GM13977 (cell line): ENCODE measurements around the gene HYLS1.

Experiments used
- DNase-seq: peaks from one replicate; pipeline ENCODE4 v3.0.0; 2012; ENCODE audit warnings: low spot score
- in situ Hi-C: fragments of 300-500 bp; cut with MboI; formaldehyde crosslinking; loops from one replicate; pipeline ENCODE4 v1.12.0; 2022; ENCODE audit warnings: low sequenced_read_pairs, low pct_unique_long_range_greater_than_20kb, mixed read lengths, inconsistent platforms; ENCODE audit not compliant: unreplicated experiment
- TF ChIP-seq, protein P1 (sequence below): IDR thresholded peaks from 2 replicates; pipeline ENCODE4 v1.5.1; 2012; ENCODE audit warnings: mild to moderate bottlenecking, control low read depth; ENCODE audit not compliant: insufficient read depth; ENCODE audit errors: extremely low read depth, missing control alignments

Gene HYLS1

DNA sequence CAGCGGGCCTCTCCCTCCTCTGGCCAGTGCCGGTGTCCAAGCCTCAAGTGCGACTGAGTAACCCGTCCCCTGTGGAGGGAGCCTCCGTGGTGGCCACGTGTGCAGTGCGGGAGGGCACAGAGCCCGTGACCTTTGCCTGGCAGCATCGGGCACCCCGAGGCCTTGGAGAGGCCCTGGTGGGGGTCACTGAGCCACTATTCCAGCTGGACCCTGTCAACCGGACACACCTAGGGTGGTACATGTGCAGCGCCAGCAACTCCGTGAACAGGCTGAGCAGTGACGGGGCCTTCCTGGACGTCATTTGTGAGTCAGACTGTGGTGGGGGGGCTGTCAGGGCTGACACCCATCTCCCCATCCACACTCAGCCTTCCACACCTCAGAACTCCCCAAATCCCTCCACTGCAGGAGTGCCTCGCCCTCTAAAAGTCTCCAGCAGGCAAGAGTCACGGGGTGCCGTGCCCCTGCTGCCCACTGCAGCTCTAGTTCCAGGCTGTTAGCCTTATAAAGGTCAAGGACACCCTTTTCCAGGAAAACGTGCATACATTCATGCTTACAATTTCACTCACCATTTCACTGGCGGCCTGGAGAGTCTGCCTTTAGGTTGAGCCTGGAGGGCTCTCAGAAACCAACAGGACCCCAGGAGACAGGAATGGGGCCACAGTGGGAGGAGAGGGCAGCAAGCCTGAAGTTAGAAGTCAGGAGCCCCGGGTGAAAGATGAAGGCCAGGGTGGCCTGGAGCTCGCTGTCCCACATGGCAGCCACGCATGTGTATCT is 61.0 kb downstream of the HYLS1 start:
- TF ChIP-seq, protein P1, sequence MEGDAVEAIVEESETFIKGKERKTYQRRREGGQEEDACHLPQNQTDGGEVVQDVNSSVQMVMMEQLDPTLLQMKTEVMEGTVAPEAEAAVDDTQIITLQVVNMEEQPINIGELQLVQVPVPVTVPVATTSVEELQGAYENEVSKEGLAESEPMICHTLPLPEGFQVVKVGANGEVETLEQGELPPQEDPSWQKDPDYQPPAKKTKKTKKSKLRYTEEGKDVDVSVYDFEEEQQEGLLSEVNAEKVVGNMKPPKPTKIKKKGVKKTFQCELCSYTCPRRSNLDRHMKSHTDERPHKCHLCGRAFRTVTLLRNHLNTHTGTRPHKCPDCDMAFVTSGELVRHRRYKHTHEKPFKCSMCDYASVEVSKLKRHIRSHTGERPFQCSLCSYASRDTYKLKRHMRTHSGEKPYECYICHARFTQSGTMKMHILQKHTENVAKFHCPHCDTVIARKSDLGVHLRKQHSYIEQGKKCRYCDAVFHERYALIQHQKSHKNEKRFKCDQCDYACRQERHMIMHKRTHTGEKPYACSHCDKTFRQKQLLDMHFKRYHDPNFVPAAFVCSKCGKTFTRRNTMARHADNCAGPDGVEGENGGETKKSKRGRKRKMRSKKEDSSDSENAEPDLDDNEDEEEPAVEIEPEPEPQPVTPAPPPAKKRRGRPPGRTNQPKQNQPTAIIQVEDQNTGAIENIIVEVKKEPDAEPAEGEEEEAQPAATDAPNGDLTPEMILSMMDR = no peak
- in situ Hi-C loops = no loop called here
- no peak for DNase-seq

DNA sequence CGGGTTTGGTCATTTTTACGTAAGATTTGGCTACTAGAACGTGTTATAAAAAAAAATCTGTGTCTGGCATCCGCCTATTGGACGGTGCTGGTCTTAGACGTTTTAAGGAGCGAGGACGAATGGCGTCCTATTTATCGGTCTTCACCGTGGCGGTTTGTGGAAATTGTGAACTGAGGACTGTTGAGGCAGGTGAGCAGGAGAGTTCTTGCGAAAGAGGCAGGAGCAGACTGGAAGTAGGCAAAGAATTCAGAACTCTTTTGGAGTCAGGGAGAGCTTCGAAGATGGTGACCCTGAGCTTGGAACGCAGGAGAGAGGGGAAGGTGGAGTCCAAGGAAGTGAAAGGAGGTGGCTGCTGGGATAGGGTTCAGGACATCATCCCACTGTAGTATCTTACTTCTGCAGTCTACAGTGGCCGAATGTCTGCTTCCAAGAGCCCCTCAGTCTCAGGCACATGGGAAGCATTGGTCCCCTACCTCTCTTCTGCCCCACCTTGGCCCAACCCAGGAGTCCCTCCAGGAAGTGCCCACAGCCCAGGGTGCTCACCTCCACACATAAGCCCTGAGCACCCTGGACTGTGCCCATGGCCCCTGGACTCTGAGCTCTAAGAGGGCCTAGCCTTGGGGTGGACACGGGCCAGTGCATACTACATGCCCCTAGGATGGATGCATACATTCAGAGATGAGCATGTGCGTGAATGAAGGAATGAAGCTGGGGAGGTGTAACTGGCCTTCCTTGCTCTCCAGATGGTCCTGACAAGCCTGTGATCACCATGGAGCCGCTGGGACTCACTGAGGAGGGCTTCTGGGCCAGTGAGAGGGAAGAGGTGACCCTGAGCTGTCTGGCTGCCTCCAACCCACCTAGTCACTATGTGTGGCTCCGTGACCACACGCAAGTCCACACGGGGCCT is 62.1 kb downstream of the HYLS1 start:
- in situ Hi-C loops = no loop called here
- no peak for DNase-seq
- TF ChIP-seq, protein P1 = no peak

DNA sequence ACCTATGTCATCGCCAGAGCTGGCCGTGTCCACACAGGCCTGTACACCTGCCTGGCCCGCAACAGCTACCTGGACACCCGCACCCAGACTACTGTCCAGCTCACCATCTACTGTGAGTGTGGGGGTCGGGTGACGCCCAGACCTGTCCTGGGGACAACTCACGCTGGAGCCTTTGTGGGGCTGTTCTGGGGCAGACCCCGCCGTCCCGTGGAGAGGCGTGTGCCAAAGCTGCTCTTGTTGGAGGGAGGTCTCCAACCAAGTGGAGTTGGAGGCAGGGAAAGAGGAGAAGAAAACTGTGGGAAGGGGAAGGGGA is 62.7 kb downstream of the HYLS1 start:
- TF ChIP-seq, protein P1 = no peak
- in situ Hi-C loops = no loop called here
- DNase-seq = no peak
